Activated B cell treated with CpG ODN at 0.5 μM for 24 hours (primary cell): Measurements from ENCODE around the gene ZNF23. TPM values are rescaled to one million over a fixed set of nuclear protein-coding genes. Genes with fewer than 3 reads are reported as not detected.

Experiments used
- ATAC-seq: fragments of 200-7000 bp; cut with Tn5 transposase; one replicate; pipeline ENCODE4 v1.10.0; 2021; ENCODE audit warnings: low read depth, mild to moderate bottlenecking, moderate library complexity
- CTCF ChIA-PET: fragments of 350-600 bp; sonication (Branson Sonifier 250); formaldehyde crosslinking; loops from one replicate; lab custom pipeline; 2021; ENCODE audit warnings: antibody characterized with exemption; lab: Charles Lee
- POLR2A ChIA-PET: fragments of 350-600 bp; sonication (Branson Sonifier 250); formaldehyde crosslinking; loops from one replicate; lab custom pipeline; 2021; ENCODE audit warnings: antibody characterized with exemption; lab: Charles Lee
- DNase-seq: peaks from one replicate; pipeline ENCODE4 v3.0.0; 2022
- H3K27ac Mint-ChIP-seq: one replicate; pipeline ENCODE4 v1.8.0; 2020; ENCODE audit warnings: mixed read lengths
- H3K27me3 Mint-ChIP-seq: one replicate; pipeline ENCODE4 v1.8.0; 2021; ENCODE audit warnings: mixed read lengths
- H3K36me3 Mint-ChIP-seq: one replicate; pipeline ENCODE4 v1.8.0; 2021; ENCODE audit warnings: low read depth, mixed read lengths
- H3K4me1 Mint-ChIP-seq: one replicate; pipeline ENCODE4 v1.8.0; 2021; ENCODE audit warnings: mixed read lengths
- H3K4me3 Mint-ChIP-seq: one replicate; pipeline ENCODE4 v1.8.0; 2020; ENCODE audit warnings: mild to moderate bottlenecking, mixed read lengths
- H3K9me3 Mint-ChIP-seq: one replicate; pipeline ENCODE4 v1.8.0; 2020; ENCODE audit warnings: mixed read lengths
- CTCF ChIP-seq: fragments of 200-600 bp; IDR thresholded peaks from one replicate; pipeline ENCODE4 v1.8.0; 2022; ENCODE audit warnings: antibody characterized with exemption, mild to moderate bottlenecking
- intact Hi-C: fragments of 100-400 bp; cut with micrococcal nuclease; formaldehyde crosslinking; loops from one replicate; pipeline ENCODE4 v1.15.1; 2024
- total RNA-seq: library from RNA; stranded (reverse); gene quantifications from 2 replicates; pipeline ENCODE4 v1.2.3, GENCODE V29; 2022

ZNF23 gene
- total RNA-seq, 1 donor from 2014 or later: 13.3 TPM

GRCh38 chr16:71410146-71410545, 51.9 kb downstream of the ZNF23 start:
- TF ChIP-seq CTCF: no peak
- H3K27ac Mint-ChIP-seq: no peak overlapping the region
- peaks cover 9% of the 10 kb centered on the region for H3K4me1 Mint-ChIP-seq
- no peaks in the 10 kb centered on the region for H3K36me3 Mint-ChIP-seq
- CTCF ChIA-PET: interaction anchor here (0.9 to 8.5 kb wide), 4 partner anchors 12 to 200 kb away, joined by 3 to 135 read pairs (median 60); no protein-coding TSS in a partner anchor
- no peaks in the 10 kb centered on the region for H3K9me3 Mint-ChIP-seq
- ATAC-seq: no peak
- no peak overlapping the region for H3K4me3 Mint-ChIP-seq
- intact Hi-C loops: no loop called here
- POLR2A ChIA-PET: no interaction called here
- H3K27me3 Mint-ChIP-seq: peaks cover 16% of the 10 kb centered on the region
- no peak for DNase-seq

GRCh38 chr16:71409011-71409775, 52.9 kb downstream of the ZNF23 start:
- ChIA-PET POLR2A (no interaction called here), CTCF (interaction anchor here (8.5 kb wide), 1 partner anchor 90 kb away, joined by 135 read pairs; no protein-coding TSS in a partner anchor)
- no peaks in the 10 kb centered on the region for H3K36me3 Mint-ChIP-seq
- TF ChIP-seq CTCF: no peak
- peaks cover 9% of the 10 kb centered on the region for H3K4me1 Mint-ChIP-seq
- DNase-seq (no peak), ATAC-seq (no peak)
- no peak overlapping the region for H3K4me3 Mint-ChIP-seq
- H3K27ac Mint-ChIP-seq: no peak overlapping the region
- intact Hi-C loops: no loop called here
- no peaks in the 10 kb centered on the region for H3K9me3 Mint-ChIP-seq
- H3K27me3 Mint-ChIP-seq: peaks cover 20% of the 10 kb centered on the region

- Mint-ChIP-seq H3K9me3 (no peaks in the 10 kb centered on the region), H3K4me1 (peaks cover 9% of the 10 kb centered on the region), H3K27ac (no peak overlapping the region), H3K36me3 (no peaks in the 10 kb centered on the region), H3K27me3 (peaks cover 22% of the 10 kb centered on the region), H3K4me3 (no peak overlapping the region)
- ChIA-PET CTCF (interaction anchor here (8.5 kb wide), 1 partner anchor 91 kb away, joined by 135 read pairs; no protein-coding TSS in a partner anchor), POLR2A (no interaction called here)
- no peak for TF ChIP-seq CTCF
- DNase-seq (no peak), ATAC-seq (no peak)
- intact Hi-C loops: no loop called here
Observed at GRCh38 chr16:71408536-71408935, 53.5 kb downstream of the ZNF23 start.

- ATAC-seq (no peak), DNase-seq (no peak)
- ChIA-PET CTCF (interaction anchor here (0.9 to 8.5 kb wide), 2 partner anchors 91 to 203 kb away, joined by 6 to 135 read pairs; no protein-coding TSS in a partner anchor), POLR2A (interaction anchor here (0.7 kb wide), 1 partner anchor 94 kb away, joined by 5 read pairs; no protein-coding TSS in a partner anchor)
- no peaks in the 10 kb centered on the region for H3K36me3 Mint-ChIP-seq
- intact Hi-C loops: no loop called here
- no peak overlapping the region for H3K4me3 Mint-ChIP-seq
- H3K4me1 Mint-ChIP-seq: peaks cover 7% of the 10 kb centered on the region
- TF ChIP-seq CTCF: no peak
- no peak overlapping the region for H3K27ac Mint-ChIP-seq
- H3K27me3 Mint-ChIP-seq: peaks cover 23% of the 10 kb centered on the region
- H3K9me3 Mint-ChIP-seq: no peaks in the 10 kb centered on the region
Observed at GRCh38 chr16:71407731-71408130, 54.3 kb downstream of the ZNF23 start.

- no peak for ATAC-seq
- intact Hi-C loops: no loop called here
- Mint-ChIP-seq H3K27ac (no peak overlapping the region), H3K9me3 (no peaks in the 10 kb centered on the region), H3K4me1 (no peaks in the 10 kb centered on the region), H3K27me3 (peaks cover 26% of the 10 kb centered on the region), H3K36me3 (no peaks in the 10 kb centered on the region), H3K4me3 (no peak overlapping the region)
- TF ChIP-seq CTCF: no peak
- no peak for DNase-seq
- CTCF ChIA-PET: interaction anchor here (8.5 kb wide), 1 partner anchor 92 kb away, joined by 135 read pairs; no protein-coding TSS in a partner anchor
- POLR2A ChIA-PET: no interaction called here
Observed at GRCh38 chr16:71406724-71407123, 55.3 kb downstream of the ZNF23 start.
